SK-N-MC (cell line): ENCODE data around the gene SH3BP1.

ENCODE experiments used
- EZH2 ChIP-seq: fragments of 200-600 bp; sonication (generic); IDR thresholded peaks from one replicate; pipeline ENCODE4 v1.6.1; 2017; ENCODE audit warnings: antibody characterized with exemption
- POLR2AphosphoS5 ChIP-seq: IDR thresholded peaks from 2 replicates; pipeline ENCODE4 v1.6.1; 2012; ENCODE audit warnings: mild to moderate bottlenecking, low read depth, low read length, borderline replicate concordance

- TF ChIP-seq EZH2 (no peak), POLR2AphosphoS5 (peak; percentile 20; the same call in 1 of the 2 replicates)
Measured at GRCh38 chr22:37608477-37609239, 30.8 kb upstream of the SH3BP1 start, which contains the start of gene GGA1.
